Lung (tissue), 12 donors: ENCODE data around the gene CHP2. TPM values are rescaled to one million over a fixed set of nuclear protein-coding genes. Genes with fewer than 3 reads are reported as not detected.

Experiments
- ATAC-seq: fragments of 200-7000 bp; cut with Tn5 transposase; one replicate; pipeline ENCODE4 v1.9.1; 2020; ENCODE audit warnings: moderate number of reproducible peaks; ENCODE audit not compliant: insufficient read depth, low FRiP score
- DNase-seq, 3 donors: peaks; one replicate each; pipeline ENCODE4 v3.0.0-alpha.2; 2013 to 2017
- H3K27ac ChIP-seq, 2 donors: one replicate each; pipeline ENCODE4 v1.5.1; 2013; ENCODE audit warnings: mild to moderate bottlenecking in 2 of 2, moderate library complexity in 2 of 2, control low read depth in 1 of 2, inconsistent platforms in 1 of 2, low read depth in 1 of 2, low read length in 1 of 2
- H3K27me3 ChIP-seq, 3 donors: one replicate each; pipeline ENCODE4 v1.5.1; 2013; ENCODE audit warnings: low read length in 2 of 3; ENCODE audit not compliant: control insufficient read depth in 3 of 3, insufficient read depth in 3 of 3
- H3K36me3 ChIP-seq, 4 donors: one replicate each; pipeline ENCODE4 v1.5.1; 2013; ENCODE audit warnings: low read length in 4 of 4, mild to moderate bottlenecking in 1 of 4, moderate library complexity in 1 of 4; ENCODE audit not compliant: control insufficient read depth in 4 of 4, insufficient read depth in 4 of 4
- H3K4me1 ChIP-seq, 5 donors: one replicate each; pipeline ENCODE4 v1.5.1; 2013; ENCODE audit warnings: low read length in 5 of 5, mild to moderate bottlenecking in 2 of 5, moderate library complexity in 1 of 5; ENCODE audit not compliant: control insufficient read depth in 5 of 5, insufficient read depth in 5 of 5
- H3K4me3 ChIP-seq: one replicate; pipeline ENCODE4 v1.5.1; 2013; ENCODE audit warnings: mild to moderate bottlenecking, control low read depth, moderate library complexity
- H3K9ac ChIP-seq, 2 donors: one replicate each; pipeline ENCODE4 v1.5.1; 2013; ENCODE audit warnings: low read length in 2 of 2, control low read depth in 1 of 2; ENCODE audit not compliant: insufficient read depth in 1 of 2
- H3K9me3 ChIP-seq, 4 donors: one replicate each; pipeline ENCODE4 v1.5.1; 2013; ENCODE audit warnings: low read length in 3 of 4, mild to moderate bottlenecking in 1 of 4, moderate library complexity in 1 of 4; ENCODE audit not compliant: control insufficient read depth in 4 of 4, insufficient read depth in 3 of 4
- WGBS, 2 donors: extraction: QIAGEN DNeasy Blood & Tissue Kit; methylation state at CpG; one replicate each; pipeline ENCODE4 v1.1.7; 2013; 5-methylcytosine and 5-hydroxymethylcytosine counted together
- polyA plus RNA-seq, 2 donors: library from polyadenylated mRNA; stranded (reverse); fragments of 200-250 nt; gene quantifications; one replicate each; pipeline ENCODE4 v1.2.1, GENCODE V29; 2013
- total RNA-seq, 2 donors: library from RNA; depleted of rRNA in 1 of 2; stranded (reverse); fragments of >200 nt in 1 of 2; gene quantifications; one replicate each; pipeline ENCODE4 v1.2.1, GENCODE V29; 2014 to 2021
- TF ChIP-seq, protein P1 (sequence below): IDR thresholded peaks from 2 replicates; pipeline ENCODE4 v1.5.1; 2012; ENCODE audit warnings: mild to moderate bottlenecking; ENCODE audit errors: control extremely low read depth, extremely low read depth
- donor health status: control.
- donor health status: control.
- donor health status: Bipolar disorder and iron deficiency.
- donor health status: healthy.
- donor health status: DM: yes; HTN: yes; CAD: no.

Gene CHP2
- total and polyA plus RNA-seq, 4 donors = 0.06 to 2.0 (median 0.06) TPM; not detected in 1

GRCh38 chr16:23771027-23771426, 16.2 kb downstream of the CHP2 start:
- H3K9ac ChIP-seq = no peak overlapping the region
- DNase-seq (no peak), ATAC-seq (no peak)
- WGBS, 2 donors = 67 to 94% methylated on average over 8 of the region's 8 CpGs
- H3K36me3 ChIP-seq = no peaks in the 10 kb centered on the region
- no peak overlapping the region for H3K4me3 ChIP-seq
- no peak overlapping the region for H3K27ac ChIP-seq
- H3K27me3 ChIP-seq = no peaks in the 10 kb centered on the region
- TF ChIP-seq, protein P1, sequence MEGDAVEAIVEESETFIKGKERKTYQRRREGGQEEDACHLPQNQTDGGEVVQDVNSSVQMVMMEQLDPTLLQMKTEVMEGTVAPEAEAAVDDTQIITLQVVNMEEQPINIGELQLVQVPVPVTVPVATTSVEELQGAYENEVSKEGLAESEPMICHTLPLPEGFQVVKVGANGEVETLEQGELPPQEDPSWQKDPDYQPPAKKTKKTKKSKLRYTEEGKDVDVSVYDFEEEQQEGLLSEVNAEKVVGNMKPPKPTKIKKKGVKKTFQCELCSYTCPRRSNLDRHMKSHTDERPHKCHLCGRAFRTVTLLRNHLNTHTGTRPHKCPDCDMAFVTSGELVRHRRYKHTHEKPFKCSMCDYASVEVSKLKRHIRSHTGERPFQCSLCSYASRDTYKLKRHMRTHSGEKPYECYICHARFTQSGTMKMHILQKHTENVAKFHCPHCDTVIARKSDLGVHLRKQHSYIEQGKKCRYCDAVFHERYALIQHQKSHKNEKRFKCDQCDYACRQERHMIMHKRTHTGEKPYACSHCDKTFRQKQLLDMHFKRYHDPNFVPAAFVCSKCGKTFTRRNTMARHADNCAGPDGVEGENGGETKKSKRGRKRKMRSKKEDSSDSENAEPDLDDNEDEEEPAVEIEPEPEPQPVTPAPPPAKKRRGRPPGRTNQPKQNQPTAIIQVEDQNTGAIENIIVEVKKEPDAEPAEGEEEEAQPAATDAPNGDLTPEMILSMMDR = no peak
- H3K4me1 ChIP-seq = no peaks in the 10 kb centered on the region
- peaks cover 0 to 3% (median 0%) of the 10 kb centered on the region in 4 donors for H3K9me3 ChIP-seq

DNA sequence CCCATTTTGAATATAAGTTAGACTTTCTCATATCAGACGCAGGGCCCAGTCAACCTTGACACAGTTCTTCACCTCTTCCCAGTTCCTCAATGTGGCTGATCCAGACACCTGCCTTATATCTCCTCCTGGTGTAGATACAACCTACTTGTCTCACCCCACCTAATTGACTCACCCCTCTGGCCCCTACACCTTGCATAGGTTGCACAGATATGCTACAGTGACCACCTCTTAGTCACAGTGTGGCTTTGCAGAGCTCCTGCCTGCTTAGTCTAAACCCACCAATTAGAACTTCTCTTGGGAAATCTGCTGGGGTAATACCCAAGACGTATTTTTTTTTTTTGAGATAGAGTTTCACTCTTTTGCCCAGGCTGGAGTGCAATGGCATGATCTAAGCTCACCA, 16.8 kb downstream of the CHP2 start:
- 0 to 51% methylated on average over 2 of the region's 2 CpGs for WGBS, 2 donors
- H3K27ac ChIP-seq = no peak overlapping the region

DNA sequence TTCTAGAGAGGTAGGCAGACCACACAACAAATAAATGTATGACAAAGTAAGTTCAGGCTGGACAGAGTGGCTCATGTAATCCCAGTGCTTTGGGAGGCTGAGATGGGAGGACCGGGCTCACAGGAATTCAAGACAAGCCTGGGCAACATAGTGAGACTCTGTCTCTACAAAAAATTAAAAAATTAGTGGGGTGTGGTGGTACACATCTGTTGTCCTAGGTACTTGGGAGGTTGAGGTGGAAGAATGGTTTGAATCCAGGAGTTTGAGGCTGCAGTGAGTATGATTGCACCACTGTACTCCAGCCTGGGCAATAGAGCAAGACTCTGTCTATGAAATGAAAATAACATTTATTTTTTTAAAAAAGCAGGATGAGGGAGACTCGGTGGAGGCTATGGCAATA, 18.5 kb downstream of the CHP2 start:
- no peak overlapping the region for H3K4me3 ChIP-seq
- no peaks in the 10 kb centered on the region for H3K27me3 ChIP-seq
- H3K9ac ChIP-seq = no peak overlapping the region
- H3K4me1 ChIP-seq = no peaks in the 10 kb centered on the region
- TF ChIP-seq, protein P1 = no peak
- DNase-seq = no peak
- H3K36me3 ChIP-seq = no peaks in the 10 kb centered on the region
- H3K27ac ChIP-seq = no peak overlapping the region
- ATAC-seq = no peak
- WGBS, 2 donors = 87 to 89% methylated on average over 2 of the region's 2 CpGs
- peaks cover 0 to 3% (median 0%) of the 10 kb centered on the region in 4 donors for H3K9me3 ChIP-seq

More for the DNA sequence above, 16.8 kb downstream of the CHP2 start:
- no peak for ATAC-seq
- Histone ChIP-seq H3K9me3 (peaks cover 0 to 3% (median 0%) of the 10 kb centered on the region in 4 donors), H3K9ac (no peak overlapping the region), H3K4me3 (no peak overlapping the region), H3K27me3 (no peaks in the 10 kb centered on the region), H3K4me1 (no peaks in the 10 kb centered on the region), H3K36me3 (no peaks in the 10 kb centered on the region)
- DNase-seq = no peak
- TF ChIP-seq, protein P1 = no peak

DNA sequence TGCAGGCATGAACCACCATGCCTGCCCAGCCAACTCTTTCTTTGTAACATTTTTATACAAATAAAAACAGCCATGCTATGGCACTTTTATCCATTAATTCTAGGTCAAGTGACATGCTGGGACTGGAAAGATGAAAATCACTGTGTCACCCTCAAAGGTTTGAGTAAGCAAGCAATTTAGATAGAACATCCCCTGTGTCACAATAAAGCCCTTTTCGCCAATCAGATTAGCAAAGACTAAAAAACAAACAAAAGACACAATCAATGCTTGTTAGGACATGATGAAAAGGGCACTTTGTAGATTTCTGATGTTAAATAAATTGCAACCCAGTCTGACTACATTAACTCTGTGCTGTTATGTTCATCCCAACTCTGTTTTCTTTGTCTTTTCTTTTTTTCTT, 26.4 kb downstream of the CHP2 start:
- H3K27me3 ChIP-seq = no peaks in the 10 kb centered on the region
- H3K4me1 ChIP-seq = peaks cover 0 to 7% (median 0%) of the 10 kb centered on the region in 5 donors
- H3K27ac ChIP-seq = no peak overlapping the region
- H3K4me3 ChIP-seq = no peak overlapping the region
- ATAC-seq (no peak), DNase-seq (no peak)
- peaks cover 0 to 2% (median 0%) of the 10 kb centered on the region in 4 donors for H3K9me3 ChIP-seq
- no peaks in the 10 kb centered on the region for H3K36me3 ChIP-seq
- WGBS, 2 donors = 69 to 73% methylated on average over 1 of the region's 1 CpG
- H3K9ac ChIP-seq = no peak overlapping the region
- TF ChIP-seq, protein P1 = no peak
